Measurements from ENCODE around the gene ASNSD1.

Gene ASNSD1

GRCh38 chr2:189639007-189639609 lies 22.2 kb upstream of the ASNSD1 start:
- Histone ChIP-seq H4K20me1 (ENCODE audit: insufficient read depth, low read length) (no peaks in the 10 kb centered on the region), H3K79me2 (ENCODE audit: low read length) (no peaks in the 10 kb centered on the region), H3K9me3 (ENCODE audit: insufficient read depth, low read length) (no peaks in the 10 kb centered on the region), H3K4me3 (ENCODE audit: low read length) (no peak overlapping the region), H3K27me3 (ENCODE audit: low read depth, low read length) (no peaks in the 10 kb centered on the region), H3K4me2 (ENCODE audit: low read length) (no peak overlapping the region), H3K4me1 (ENCODE audit: low read length) (no peaks in the 10 kb centered on the region), H3K9ac (ENCODE audit: low read length) (no peak overlapping the region), H3K36me3 (replicated peaks; ENCODE audit: low read depth, low read length) (no peaks in the 10 kb centered on the region), H3K27ac (ENCODE audit: low read length) (no peak overlapping the region), H2AFZ (ENCODE audit: low read depth, low read length) (no peak overlapping the region)
- no peak for TF ChIP-seq CTCF (IDR thresholded peaks at IDR 0.05; ENCODE audit: low read depth, low read length)
- TF ChIP-seq EZH2phosphoT487 (IDR thresholded peaks at IDR 0.05; ENCODE audit: low read depth): no peak

GRCh38 chr2:189641002-189641401 lies 20.3 kb upstream of the ASNSD1 start:
- Histone ChIP-seq H3K4me3 (ENCODE audit: low read length) (no peak overlapping the region), H3K27ac (ENCODE audit: low read length) (no peak overlapping the region), H2AFZ (ENCODE audit: low read depth, low read length) (no peak overlapping the region)

DNA sequence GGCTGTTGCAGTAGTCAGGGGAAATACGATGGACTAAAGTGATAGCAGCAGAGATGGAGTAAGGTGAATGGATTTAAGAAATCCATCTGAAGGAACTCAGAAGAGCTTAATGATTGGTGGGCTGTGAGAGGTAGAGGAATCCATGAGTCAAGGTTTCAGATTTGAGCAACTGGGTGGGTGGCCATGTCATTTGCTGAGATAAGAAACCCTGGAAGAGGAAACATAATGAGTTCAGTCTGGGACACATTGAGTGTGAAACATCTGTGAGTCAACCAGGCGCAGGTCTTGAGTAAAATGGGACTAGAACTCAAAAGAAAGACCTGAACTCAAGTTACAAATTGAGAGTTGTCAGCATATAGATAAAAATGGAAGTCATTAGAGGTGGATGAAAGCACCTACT lies 19.7 kb upstream of the ASNSD1 start:
- Histone ChIP-seq H3K27ac (ENCODE audit: low read length) (no peak overlapping the region), H3K9ac (ENCODE audit: low read length) (no peak overlapping the region), H3K36me3 (replicated peaks; ENCODE audit: low read depth, low read length) (no peaks in the 10 kb centered on the region), H4K20me1 (ENCODE audit: insufficient read depth, low read length) (no peaks in the 10 kb centered on the region), H3K4me2 (ENCODE audit: low read length) (no peak overlapping the region), H3K79me2 (ENCODE audit: low read length) (no peaks in the 10 kb centered on the region), H3K27me3 (ENCODE audit: low read depth, low read length) (no peaks in the 10 kb centered on the region), H3K9me3 (ENCODE audit: insufficient read depth, low read length) (no peaks in the 10 kb centered on the region), H3K4me3 (ENCODE audit: low read length) (no peak overlapping the region), H2AFZ (ENCODE audit: low read depth, low read length) (no peak overlapping the region), H3K4me1 (ENCODE audit: low read length) (no peaks in the 10 kb centered on the region)
- TF ChIP-seq EZH2phosphoT487 (IDR thresholded peaks at IDR 0.05; ENCODE audit: low read depth) (no peak), CTCF (IDR thresholded peaks at IDR 0.05; ENCODE audit: low read depth, low read length) (no peak)

More at GRCh38 chr2:189641002-189641401, 20.3 kb upstream of the ASNSD1 start:
- no peak for TF ChIP-seq CTCF (IDR thresholded peaks at IDR 0.05; ENCODE audit: low read depth, low read length)
- H3K4me2 ChIP-seq (ENCODE audit: low read length): no peak overlapping the region
- no peaks in the 10 kb centered on the region for H3K36me3 ChIP-seq (replicated peaks; ENCODE audit: low read depth, low read length)
- no peak overlapping the region for H3K9ac ChIP-seq (ENCODE audit: low read length)
- H4K20me1 ChIP-seq (ENCODE audit: insufficient read depth, low read length): no peaks in the 10 kb centered on the region
- H3K27me3 ChIP-seq (ENCODE audit: low read depth, low read length): no peaks in the 10 kb centered on the region
- H3K9me3 ChIP-seq (ENCODE audit: insufficient read depth, low read length): no peaks in the 10 kb centered on the region
- no peaks in the 10 kb centered on the region for H3K4me1 ChIP-seq (ENCODE audit: low read length)
- H3K79me2 ChIP-seq (ENCODE audit: low read length): no peaks in the 10 kb centered on the region

DNA sequence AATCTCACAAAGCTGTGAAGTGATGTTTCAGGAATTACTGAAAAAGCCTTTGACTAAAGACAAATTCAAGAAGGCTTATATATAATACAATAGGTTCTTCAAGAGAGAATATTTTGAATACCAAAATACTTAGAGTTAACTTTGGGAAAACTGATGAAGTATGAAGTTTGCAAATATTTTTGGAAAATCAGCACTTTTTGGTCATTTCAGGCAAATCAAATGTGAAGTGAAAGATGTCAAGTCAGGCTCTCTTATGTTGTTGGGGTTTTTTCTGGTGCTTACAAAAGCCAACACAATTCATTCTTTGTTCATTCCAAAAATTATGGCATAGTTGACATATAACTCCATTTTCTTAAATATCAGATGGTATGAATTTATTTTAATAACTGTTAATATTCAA lies 14.7 kb upstream of the ASNSD1 start:
- Histone ChIP-seq H3K4me2 (ENCODE audit: low read length) (no peak overlapping the region), H3K9ac (ENCODE audit: low read length) (no peak overlapping the region), H3K79me2 (ENCODE audit: low read length) (no peaks in the 10 kb centered on the region), H3K27me3 (ENCODE audit: low read depth, low read length) (no peaks in the 10 kb centered on the region), H2AFZ (ENCODE audit: low read depth, low read length) (no peak overlapping the region), H3K9me3 (ENCODE audit: insufficient read depth, low read length) (no peaks in the 10 kb centered on the region), H3K36me3 (replicated peaks; ENCODE audit: low read depth, low read length) (no peaks in the 10 kb centered on the region), H3K4me3 (ENCODE audit: low read length) (no peak overlapping the region), H3K4me1 (ENCODE audit: low read length) (no peaks in the 10 kb centered on the region), H3K27ac (ENCODE audit: low read length) (no peak overlapping the region), H4K20me1 (ENCODE audit: insufficient read depth, low read length) (no peaks in the 10 kb centered on the region)
- no peak for TF ChIP-seq CTCF (IDR thresholded peaks at IDR 0.05; ENCODE audit: low read depth, low read length)
- TF ChIP-seq EZH2phosphoT487 (IDR thresholded peaks at IDR 0.05; ENCODE audit: low read depth): no peak
